Endothelial cell (in vitro differentiated cells): ENCODE measurements around the gene LOXL1. TPM values are rescaled to one million over a fixed set of nuclear protein-coding genes. Genes with fewer than 3 reads are reported as not detected.

ENCODE experiments used
- DNase-seq: peaks from one replicate; pipeline ENCODE4 v3.0.0; 2021; ENCODE audit warnings: low spot score
- H3K27ac Mint-ChIP-seq: one replicate; pipeline ENCODE4 v1.8.0; 2021; ENCODE audit warnings: mixed read lengths, inconsistent platforms; ENCODE audit not compliant: unreplicated experiment
- H3K27me3 Mint-ChIP-seq: one replicate; pipeline ENCODE4 v1.8.0; 2021; ENCODE audit warnings: mild to moderate bottlenecking, moderate library complexity, mixed read lengths, inconsistent platforms; ENCODE audit not compliant: unreplicated experiment
- H3K36me3 Mint-ChIP-seq: one replicate; pipeline ENCODE4 v1.8.0; 2021; ENCODE audit warnings: mild to moderate bottlenecking, low read depth, mixed read lengths, inconsistent platforms; ENCODE audit not compliant: unreplicated experiment
- H3K4me1 Mint-ChIP-seq: one replicate; pipeline ENCODE4 v1.8.0; 2021; ENCODE audit warnings: mild to moderate bottlenecking, mixed read lengths, inconsistent platforms; ENCODE audit not compliant: unreplicated experiment
- H3K4me3 Mint-ChIP-seq: one replicate; pipeline ENCODE4 v1.8.0; 2021; ENCODE audit warnings: mild to moderate bottlenecking, mixed read lengths, inconsistent platforms; ENCODE audit not compliant: unreplicated experiment
- H3K9me3 Mint-ChIP-seq: one replicate; pipeline ENCODE4 v1.8.0; 2021; ENCODE audit warnings: mixed read lengths, inconsistent platforms; ENCODE audit not compliant: unreplicated experiment
- CTCF ChIP-seq: fragments of 200-600 bp; sonication (generic); IDR thresholded peaks from one replicate; pipeline ENCODE4 v1.5.0; 2021; ENCODE audit warnings: antibody characterized with exemption; ENCODE audit not compliant: unreplicated experiment
- total RNA-seq: library from RNA; stranded (reverse); fragmentation: NEBNext Ultra II Directional; extraction: Animal tissue kit (Norgen Biotek cat#: 25700); gene quantifications from one replicate; pipeline ENCODE4 v1.2.1, GENCODE V29; 2021; ENCODE audit not compliant: unreplicated experiment

The LOXL1 gene
- total RNA-seq, 1 donor from 2014 or later = 156 TPM

DNA sequence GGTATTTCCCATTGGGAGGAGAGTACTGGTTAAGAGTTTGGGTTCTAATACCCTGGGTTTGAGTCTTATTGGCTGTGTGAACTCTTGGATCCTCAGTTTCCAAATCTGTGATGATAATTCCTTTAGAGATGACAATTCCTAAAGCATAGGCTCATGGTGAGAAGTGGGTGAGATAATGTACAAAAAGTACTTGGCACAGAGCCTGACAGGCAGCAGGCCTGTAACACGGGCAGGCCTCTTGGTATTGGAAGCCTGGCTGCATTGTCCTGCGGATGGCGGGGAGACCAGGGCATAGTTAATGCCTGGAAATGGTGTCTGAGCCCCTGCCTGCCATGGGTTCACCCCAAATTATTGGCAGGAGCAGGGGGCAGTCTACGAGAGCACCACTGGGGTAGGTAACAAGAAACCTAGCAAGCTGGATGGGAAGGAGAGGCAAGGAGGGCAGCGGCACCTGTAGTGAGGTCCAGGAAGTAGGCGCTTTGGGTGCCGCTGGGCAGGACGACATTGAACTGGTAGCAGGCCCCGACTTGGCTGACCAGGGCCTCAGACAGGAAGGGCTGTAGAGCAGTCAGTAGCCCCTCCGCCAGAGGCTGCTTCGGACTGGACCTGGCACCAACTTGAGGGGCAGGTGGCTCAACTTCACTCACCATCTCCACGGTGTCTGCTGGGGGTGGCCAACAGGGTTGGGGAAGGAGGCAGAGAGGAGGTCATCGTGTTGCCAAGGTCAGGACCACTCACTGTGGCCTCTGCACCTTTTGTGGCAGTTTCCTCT lies 58.1 kb downstream of the LOXL1 start:
- peaks cover 18% of the 10 kb centered on the region for H3K36me3 Mint-ChIP-seq
- peaks cover 6% of the 10 kb centered on the region for H3K27me3 Mint-ChIP-seq
- peak overlapping the region; percentile 55 for H3K27ac Mint-ChIP-seq
- no peak for DNase-seq
- TF ChIP-seq CTCF = no peak
- H3K9me3 Mint-ChIP-seq = no peaks in the 10 kb centered on the region
- peaks cover 35% of the 10 kb centered on the region for H3K4me1 Mint-ChIP-seq
- peak overlapping the region; percentile 43 for H3K4me3 Mint-ChIP-seq

DNA sequence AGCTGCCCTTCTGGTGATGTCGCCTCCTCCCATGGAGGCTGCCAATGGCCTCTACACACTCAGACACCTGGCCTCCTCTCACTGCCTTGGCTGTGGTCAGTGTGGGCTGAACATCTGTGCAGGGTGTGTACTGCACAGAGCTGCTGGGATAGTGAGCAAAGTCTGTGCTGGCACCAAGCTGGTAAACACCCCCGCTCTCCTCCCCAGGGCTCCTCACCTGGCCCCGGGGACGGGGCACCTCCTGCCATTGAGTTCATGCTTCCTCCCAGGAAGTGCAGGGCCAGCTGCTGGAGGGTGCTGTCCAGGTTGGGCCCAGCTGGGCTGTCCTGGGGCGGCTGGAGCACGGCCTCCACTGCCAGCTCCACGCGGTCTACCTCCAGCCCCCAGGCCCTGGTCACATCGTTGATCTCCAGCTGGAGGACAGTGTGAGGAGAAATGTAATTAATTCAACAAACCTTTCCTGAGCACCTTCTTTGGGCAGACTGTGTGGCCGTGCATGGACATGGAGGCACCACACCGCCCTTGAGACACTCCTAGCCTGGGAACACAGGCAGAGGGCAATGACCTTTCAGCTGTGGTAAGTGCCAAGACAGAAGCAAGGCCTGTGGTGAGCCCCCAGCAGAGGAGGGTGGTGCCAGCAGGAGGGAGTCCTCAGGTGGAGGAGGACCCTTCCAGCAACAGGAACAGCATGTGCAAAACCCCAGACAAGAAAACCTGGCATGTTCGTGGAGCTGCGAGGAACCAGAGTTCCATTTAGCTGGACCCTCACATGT lies 59.0 kb downstream of the LOXL1 start:
- Mint-ChIP-seq H3K4me3 (peak overlapping the region; percentile 43), H3K27ac (no peak overlapping the region), H3K9me3 (no peaks in the 10 kb centered on the region), H3K36me3 (peaks cover 18% of the 10 kb centered on the region), H3K27me3 (peaks cover 6% of the 10 kb centered on the region), H3K4me1 (peaks cover 37% of the 10 kb centered on the region)
- DNase-seq = no peak
- no peak for TF ChIP-seq CTCF

DNA sequence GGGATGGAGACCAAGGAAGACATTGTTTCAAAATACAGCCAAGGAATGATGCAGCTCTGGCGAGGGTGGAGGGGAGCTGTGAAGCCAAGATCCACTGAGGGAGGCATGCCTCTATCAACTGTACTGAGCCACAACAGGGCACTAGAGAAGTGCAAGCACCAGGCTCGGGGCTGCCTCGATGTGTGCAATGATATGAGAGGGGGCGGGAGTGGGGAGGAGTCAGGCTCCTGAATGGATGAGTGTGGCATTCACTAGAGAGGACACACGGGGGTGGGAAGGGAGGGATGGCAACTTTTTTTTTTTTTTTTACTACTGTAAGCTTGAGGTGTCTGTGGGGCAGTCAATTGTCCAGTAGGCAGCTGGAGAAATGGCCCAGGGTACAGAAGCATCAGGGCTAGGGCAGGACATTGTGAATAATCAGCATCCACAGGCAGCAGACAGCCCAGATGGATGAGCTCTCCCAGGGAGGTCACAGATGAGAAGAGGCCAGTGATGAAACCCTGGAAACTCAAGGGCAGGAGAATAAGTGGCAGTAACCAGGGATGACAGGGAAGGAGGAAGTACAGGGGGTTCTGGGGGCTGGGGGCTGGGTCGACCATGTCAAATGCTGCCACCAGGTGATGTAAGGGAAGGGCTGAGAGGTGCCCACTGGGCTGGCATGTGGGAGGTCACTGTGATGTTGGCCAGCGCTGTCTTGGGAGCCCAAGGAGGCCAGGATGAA lies 60.0 kb downstream of the LOXL1 start:
- H3K36me3 Mint-ChIP-seq = peaks cover 18% of the 10 kb centered on the region
- peaks cover 10% of the 10 kb centered on the region for H3K27me3 Mint-ChIP-seq
- no peaks in the 10 kb centered on the region for H3K9me3 Mint-ChIP-seq
- H3K4me1 Mint-ChIP-seq = peaks cover 41% of the 10 kb centered on the region
- no peak overlapping the region for H3K4me3 Mint-ChIP-seq
- H3K27ac Mint-ChIP-seq = no peak overlapping the region
- no peak for DNase-seq
- no peak for TF ChIP-seq CTCF

DNA sequence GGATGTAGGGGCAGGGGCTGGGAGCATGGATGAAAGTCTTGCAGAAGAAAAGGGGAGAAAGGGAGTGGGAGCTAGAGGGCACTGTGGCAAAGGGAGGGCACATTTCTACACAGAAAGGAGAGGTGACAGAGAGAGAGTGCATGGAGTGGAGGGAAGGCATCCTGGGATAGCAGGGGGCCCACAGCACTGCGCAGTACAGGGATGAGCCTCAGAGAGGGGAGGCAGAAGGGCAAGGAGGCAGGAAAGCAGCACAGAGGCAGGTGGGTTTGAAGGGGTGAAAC lies 60.5 kb downstream of the LOXL1 start:
- no peak overlapping the region for H3K27ac Mint-ChIP-seq
- H3K27me3 Mint-ChIP-seq = peaks cover 10% of the 10 kb centered on the region
- H3K4me1 Mint-ChIP-seq = peaks cover 41% of the 10 kb centered on the region
- H3K9me3 Mint-ChIP-seq = no peaks in the 10 kb centered on the region
- H3K4me3 Mint-ChIP-seq = no peak overlapping the region
- TF ChIP-seq CTCF = no peak
- peaks cover 18% of the 10 kb centered on the region for H3K36me3 Mint-ChIP-seq
- no peak for DNase-seq
